ENCODE data around the gene LBP. TPM values are rescaled to one million over a fixed set of nuclear protein-coding genes. Genes with fewer than 3 reads are reported as not detected.
"Not testable (repeated sequence)": the region's sequence is repeated elsewhere in the genome, so short reads cannot be mapped to it uniquely, and the experiment has no call there.

LBP gene
- total and polyA plus RNA-seq, 4 experiments from 2014 or later, result not detected

- H3K27me3 Mint-ChIP-seq; H3K36me3 ChIP-seq (ENCODE audit: insufficient read depth, low read length); H3K4me1 Mint-ChIP-seq; H3K9me3 Mint-ChIP-seq; H3K4me3 Mint-ChIP-seq; H3K36me3 Mint-ChIP-seq; POLR2A ChIA-PET (ENCODE audit: partially characterized antibody); H3K9me3 ChIP-seq (ENCODE audit: control insufficient read depth in 1 of 2, low read length in 2 of 2); H3K4me3 ChIP-seq (ENCODE audit: low read length in 2 of 2); H3K27me3 ChIP-seq (ENCODE audit: insufficient read depth, low read length); H3K27ac ChIP-seq (ENCODE audit: low read depth, low read length); CTCF ChIA-PET (ENCODE audit: partially characterized antibody); H3K27ac Mint-ChIP-seq; DNase-seq; H3K4me1 ChIP-seq (ENCODE audit: insufficient read depth, low read length); intact Hi-C loops (cut with micrococcal nuclease): not testable (repeated sequence)
Measured at GRCh38 chr20:38395751-38396395, 49.6 kb downstream of the LBP start.

- DNase-seq, result no peak
- H3K4me3 ChIP-seq (ENCODE audit: low read length in 2 of 2), result no peak overlapping the region
- no peaks in the 10 kb centered on the region for H3K4me1 Mint-ChIP-seq
- peaks cover 0 to 22% of the 10 kb centered on the region in 2 donors for H3K36me3 Mint-ChIP-seq
- ChIA-PET POLR2A (ENCODE audit: partially characterized antibody) (no interaction called here), CTCF (ENCODE audit: partially characterized antibody) (no interaction called here)
- H3K4me3 Mint-ChIP-seq, result no peak overlapping the region
- H3K27me3 Mint-ChIP-seq, result peaks cover 0 to 2% of the 10 kb centered on the region in 2 donors
- no peaks in the 10 kb centered on the region for H3K9me3 ChIP-seq (ENCODE audit: control insufficient read depth in 1 of 2, low read length in 2 of 2)
- H3K27me3 ChIP-seq (ENCODE audit: insufficient read depth, low read length), result no peaks in the 10 kb centered on the region
- H3K27ac Mint-ChIP-seq, result no peak overlapping the region
- H3K9me3 Mint-ChIP-seq, result peaks cover 0 to 4% (median under 1%) of the 10 kb centered on the region in 8 donors
- H3K36me3 ChIP-seq (ENCODE audit: insufficient read depth, low read length), result no peaks in the 10 kb centered on the region
- H3K27ac ChIP-seq (ENCODE audit: low read depth, low read length), result no peak overlapping the region
- intact Hi-C loops (cut with micrococcal nuclease), result no loop called here
- H3K4me1 ChIP-seq (ENCODE audit: insufficient read depth, low read length), result no peaks in the 10 kb centered on the region
Measured at GRCh38 chr20:38402089-38402488, 55.8 kb downstream of the LBP start.

GRCh38 chr20:38402816-38403215, 56.5 kb downstream of the LBP start:
- no peaks in the 10 kb centered on the region for H3K4me1 ChIP-seq (ENCODE audit: insufficient read depth, low read length)
- H3K9me3 Mint-ChIP-seq, result peaks cover 0 to 4% (median under 1%) of the 10 kb centered on the region in 8 donors
- ChIA-PET CTCF (ENCODE audit: partially characterized antibody) (no interaction called here), POLR2A (ENCODE audit: partially characterized antibody) (no interaction called here)
- H3K9me3 ChIP-seq (ENCODE audit: control insufficient read depth in 1 of 2, low read length in 2 of 2), result no peaks in the 10 kb centered on the region
- intact Hi-C loops (cut with micrococcal nuclease), result no loop called here
- no peaks in the 10 kb centered on the region for H3K36me3 ChIP-seq (ENCODE audit: insufficient read depth, low read length)
- no peaks in the 10 kb centered on the region for H3K4me1 Mint-ChIP-seq
- peaks cover 0 to 2% of the 10 kb centered on the region in 2 donors for H3K27me3 Mint-ChIP-seq
- no peak overlapping the region for H3K4me3 Mint-ChIP-seq
- H3K27ac ChIP-seq (ENCODE audit: low read depth, low read length), result no peak overlapping the region
- H3K4me3 ChIP-seq (ENCODE audit: low read length in 2 of 2), result no peak overlapping the region
- H3K27ac Mint-ChIP-seq, result peak overlapping the region in 1 of 7 donors; percentile 57
- H3K27me3 ChIP-seq (ENCODE audit: insufficient read depth, low read length), result no peaks in the 10 kb centered on the region
- peaks cover 0 to 24% of the 10 kb centered on the region in 2 donors for H3K36me3 Mint-ChIP-seq
- DNase-seq, result no peak

- Mint-ChIP-seq H3K36me3 (peaks cover 2 to 30% of the 10 kb centered on the region in 2 donors), H3K4me3 (no peak overlapping the region), H3K27me3 (peaks cover 0 to 2% of the 10 kb centered on the region in 2 donors), H3K4me1 (no peaks in the 10 kb centered on the region), H3K27ac (no peak overlapping the region), H3K9me3 (peaks cover 0 to 4% (median under 1%) of the 10 kb centered on the region in 8 donors)
- POLR2A ChIA-PET (ENCODE audit: partially characterized antibody), result no interaction called here
- H3K27ac ChIP-seq (ENCODE audit: low read depth, low read length), result no peak overlapping the region
- no peaks in the 10 kb centered on the region for H3K9me3 ChIP-seq (ENCODE audit: control insufficient read depth in 1 of 2, low read length in 2 of 2)
- H3K4me1 ChIP-seq (ENCODE audit: insufficient read depth, low read length), result no peaks in the 10 kb centered on the region
- no peaks in the 10 kb centered on the region for H3K36me3 ChIP-seq (ENCODE audit: insufficient read depth, low read length)
- H3K4me3 ChIP-seq (ENCODE audit: low read length in 2 of 2), result no peak overlapping the region
- intact Hi-C loops (cut with micrococcal nuclease), result no loop called here
- CTCF ChIA-PET (ENCODE audit: partially characterized antibody), result no interaction called here
- DNase-seq, result no peak
- no peaks in the 10 kb centered on the region for H3K27me3 ChIP-seq (ENCODE audit: insufficient read depth, low read length)
Measured at GRCh38 chr20:38404016-38404415, 57.7 kb downstream of the LBP start.

GRCh38 chr20:38405132-38405531, 58.9 kb downstream of the LBP start:
- Histone ChIP-seq H3K27me3 (ENCODE audit: insufficient read depth, low read length) (no peaks in the 10 kb centered on the region), H3K9me3 (ENCODE audit: control insufficient read depth in 1 of 2, low read length in 2 of 2) (no peaks in the 10 kb centered on the region), H3K4me3 (ENCODE audit: low read length in 2 of 2) (no peak overlapping the region), H3K4me1 (ENCODE audit: insufficient read depth, low read length) (no peaks in the 10 kb centered on the region), H3K36me3 (ENCODE audit: insufficient read depth, low read length) (no peaks in the 10 kb centered on the region), H3K27ac (ENCODE audit: low read depth, low read length) (no peak overlapping the region)
- POLR2A ChIA-PET (ENCODE audit: partially characterized antibody), result no interaction called here
- Mint-ChIP-seq H3K27me3 (peaks cover 0 to 2% of the 10 kb centered on the region in 2 donors), H3K27ac (no peak overlapping the region), H3K4me3 (no peak overlapping the region), H3K36me3 (peaks cover 2 to 35% of the 10 kb centered on the region in 2 donors), H3K4me1 (no peaks in the 10 kb centered on the region), H3K9me3 (peaks cover 0 to 4% (median under 1%) of the 10 kb centered on the region in 8 donors)
- CTCF ChIA-PET (ENCODE audit: partially characterized antibody), result no interaction called here
- intact Hi-C loops (cut with micrococcal nuclease), result no loop called here
- DNase-seq, result no peak

GRCh38 chr20:38406476-38406875, 60.2 kb downstream of the LBP start:
- Mint-ChIP-seq H3K27ac (peak overlapping the region in 1 of 7 donors; percentile 30), H3K4me1 (no peaks in the 10 kb centered on the region), H3K36me3 (peaks cover 9 to 42% of the 10 kb centered on the region in 2 donors), H3K4me3 (no peak overlapping the region), H3K9me3 (peaks cover 0 to 4% (median under 1%) of the 10 kb centered on the region in 8 donors), H3K27me3 (no peaks in the 10 kb centered on the region)
- DNase-seq, result no peak
- ChIA-PET CTCF (ENCODE audit: partially characterized antibody) (no interaction called here), POLR2A (ENCODE audit: partially characterized antibody) (no interaction called here)
- Histone ChIP-seq H3K4me1 (ENCODE audit: insufficient read depth, low read length) (no peaks in the 10 kb centered on the region), H3K4me3 (ENCODE audit: low read length in 2 of 2) (no peak overlapping the region), H3K27ac (ENCODE audit: low read depth, low read length) (no peak overlapping the region), H3K9me3 (ENCODE audit: control insufficient read depth in 1 of 2, low read length in 2 of 2) (no peaks in the 10 kb centered on the region), H3K27me3 (ENCODE audit: insufficient read depth, low read length) (no peaks in the 10 kb centered on the region), H3K36me3 (ENCODE audit: insufficient read depth, low read length) (no peaks in the 10 kb centered on the region)
- intact Hi-C loops (cut with micrococcal nuclease), result no loop called here

- Mint-ChIP-seq H3K27me3 (no peaks in the 10 kb centered on the region), H3K36me3 (peaks cover 15 to 45% of the 10 kb centered on the region in 2 donors), H3K4me1 (no peaks in the 10 kb centered on the region), H3K4me3 (no peak overlapping the region), H3K9me3 (peaks cover 0 to 4% (median under 1%) of the 10 kb centered on the region in 8 donors), H3K27ac (no peak overlapping the region)
- Histone ChIP-seq H3K27ac (ENCODE audit: low read depth, low read length) (no peak overlapping the region), H3K4me3 (ENCODE audit: low read length in 2 of 2) (no peak overlapping the region), H3K9me3 (ENCODE audit: control insufficient read depth in 1 of 2, low read length in 2 of 2) (no peaks in the 10 kb centered on the region), H3K27me3 (ENCODE audit: insufficient read depth, low read length) (no peaks in the 10 kb centered on the region), H3K4me1 (ENCODE audit: insufficient read depth, low read length) (no peaks in the 10 kb centered on the region), H3K36me3 (ENCODE audit: insufficient read depth, low read length) (no peaks in the 10 kb centered on the region)
- ChIA-PET CTCF (ENCODE audit: partially characterized antibody) (no interaction called here), POLR2A (ENCODE audit: partially characterized antibody) (no interaction called here)
- intact Hi-C loops (cut with micrococcal nuclease), result no loop called here
- DNase-seq, result no peak
Measured at GRCh38 chr20:38407321-38407720, 61.0 kb downstream of the LBP start.

- H3K27me3 ChIP-seq (ENCODE audit: insufficient read depth, low read length); H3K36me3 ChIP-seq (ENCODE audit: insufficient read depth, low read length); DNase-seq; intact Hi-C loops (cut with micrococcal nuclease); H3K4me1 ChIP-seq (ENCODE audit: insufficient read depth, low read length); POLR2A ChIA-PET (ENCODE audit: partially characterized antibody); H3K27ac ChIP-seq (ENCODE audit: low read depth, low read length); H3K27ac Mint-ChIP-seq; H3K4me3 Mint-ChIP-seq; H3K4me3 ChIP-seq (ENCODE audit: low read length in 2 of 2); CTCF ChIA-PET (ENCODE audit: partially characterized antibody); H3K9me3 ChIP-seq (ENCODE audit: control insufficient read depth in 1 of 2, low read length in 2 of 2); H3K27me3 Mint-ChIP-seq; H3K9me3 Mint-ChIP-seq; H3K4me1 Mint-ChIP-seq: not testable (repeated sequence)
- H3K36me3 Mint-ChIP-seq, result peaks cover 20 to 47% of the 10 kb centered on the region in 2 donors
Measured at GRCh38 chr20:38407822-38408221, 61.5 kb downstream of the LBP start.

Data from CD4-positive, alpha-beta memory T cell (primary cell).